B cell (primary cell): ENCODE measurements around the gene ZNF273. TPM values are rescaled to one million over a fixed set of nuclear protein-coding genes. Genes with fewer than 3 reads are reported as not detected.

Experiments used
- ATAC-seq: fragments of 200-7000 bp; cut with Tn5 transposase; one replicate; pipeline ENCODE4 v1.10.0; 2021; ENCODE audit warnings: low read depth, mild to moderate bottlenecking, moderate number of reproducible peaks, moderate library complexity
- CTCF ChIA-PET: fragments of 350-600 bp; sonication (Branson Sonifier 250); formaldehyde crosslinking; loops from one replicate; lab custom pipeline; 2021; ENCODE audit warnings: antibody characterized with exemption, inconsistent platforms; lab: Charles Lee
- POLR2A ChIA-PET: fragments of 350-600 bp; sonication (Branson Sonifier 250); formaldehyde crosslinking; loops from one replicate; lab custom pipeline; 2021; ENCODE audit warnings: antibody characterized with exemption; lab: Charles Lee
- DNase-seq: peaks from one replicate; pipeline ENCODE4 v3.0.0; 2013
- H2AFZ ChIP-seq: 2 replicates; pipeline ENCODE4 v1.6.1; 2012; ENCODE audit warnings: mild to moderate bottlenecking, low read depth, low read length; ENCODE audit not compliant: insufficient read depth, poor library complexity, severe bottlenecking
- H3K27ac ChIP-seq, 2 donors: 1 replicate in 1 of 2; 2 replicates in 1 of 2; pipeline ENCODE4 v1.5.1; 2012 to 2013; ENCODE audit warnings: low read length in 2 of 2, mild to moderate bottlenecking in 2 of 2, moderate library complexity in 1 of 2
- H3K27me3 ChIP-seq, 4 experiments: fragments of 200-600 bp in 1 of 4; sonication (generic) in 1 of 4; replicated peaks in 1 of 4; 1 replicate in 2 of 4; 2 replicates in 2 of 4; pipeline versions ENCODE4 v1.6.1 to v1.7.0; 2013 to 2016; ENCODE audit warnings: low read length in 3 of 4, mild to moderate bottlenecking in 2 of 4, mixed read lengths in 1 of 4, moderate library complexity in 1 of 4; ENCODE audit not compliant: insufficient read depth in 4 of 4, control insufficient read depth in 3 of 4; ENCODE audit errors: control extremely low read depth in 1 of 4
- H3K36me3 ChIP-seq, 2 experiments: replicated peaks in 1 of 2; 1 replicate in 1 of 2; 2 replicates in 1 of 2; pipeline versions ENCODE4 v1.6.1 to v1.7.1; 2013; ENCODE audit warnings: low read length in 1 of 2; ENCODE audit not compliant: insufficient read depth in 2 of 2, control insufficient read depth in 1 of 2; ENCODE audit errors: control extremely low read depth in 1 of 2, extremely low read depth in 1 of 2
- H3K4me1 ChIP-seq, 2 donors: fragments of 200-600 bp in 1 of 2; sonication (generic) in 1 of 2; 1 replicate in 1 of 2; 2 replicates in 1 of 2; pipeline versions ENCODE4 v1.5.1 to v1.6.1; 2013 to 2017; ENCODE audit warnings: low read length in 2 of 2; ENCODE audit not compliant: control insufficient read depth in 2 of 2, insufficient read depth in 2 of 2
- H3K4me2 ChIP-seq: replicated peaks from 2 replicates; pipeline ENCODE3; 2012; ENCODE audit warnings: mild to moderate bottlenecking, low read depth, low read length; ENCODE audit not compliant: poor library complexity, severe bottlenecking
- H3K4me3 ChIP-seq, 5 experiments: fragments of 200-600 bp in 1 of 5; sonication (generic) in 1 of 5; 1 replicate in 3 of 5; 2 replicates in 2 of 5; pipeline versions ENCODE4 v1.5.1 to v1.7.0; 2011 to 2016; ENCODE audit warnings: low read length in 4 of 5, mild to moderate bottlenecking in 4 of 5, low read depth in 2 of 5, control low read depth in 1 of 5, moderate library complexity in 1 of 5; ENCODE audit not compliant: insufficient read depth in 1 of 5; ENCODE audit errors: control extremely low read depth in 1 of 5, extremely low read depth in 1 of 5
- H3K79me2 ChIP-seq: fragments of 200-600 bp; sonication (generic); one replicate; pipeline ENCODE4 v1.6.0; 2016; ENCODE audit warnings: low read length; ENCODE audit not compliant: control insufficient read depth, insufficient read depth
- H3K9ac ChIP-seq: fragments of 200-600 bp; sonication (generic); 2 replicates; pipeline ENCODE4 v1.6.1; 2017; ENCODE audit warnings: mild to moderate bottlenecking, low read length, moderate library complexity
- H3K9me3 ChIP-seq, 3 donors: one replicate each; pipeline versions ENCODE4 v1.6.1 to v1.7.1; 2013; ENCODE audit warnings: low read length in 2 of 3; ENCODE audit not compliant: control insufficient read depth in 2 of 3, insufficient read depth in 1 of 3; ENCODE audit errors: control extremely low read depth in 1 of 3
- H4K20me1 ChIP-seq: 2 replicates; pipeline ENCODE4 v1.6.0; 2012; ENCODE audit warnings: mild to moderate bottlenecking, low read length; ENCODE audit not compliant: insufficient read depth, control insufficient read depth, poor library complexity, severe bottlenecking
- H3K27ac Mint-ChIP-seq: one replicate; pipeline ENCODE4 v1.8.0; 2021; ENCODE audit warnings: mixed read lengths
- H3K27me3 Mint-ChIP-seq: one replicate; pipeline ENCODE4 v1.8.0; 2021; ENCODE audit warnings: mixed read lengths
- H3K4me1 Mint-ChIP-seq: one replicate; pipeline ENCODE4 v1.8.0; 2021; ENCODE audit warnings: mixed read lengths
- H3K4me3 Mint-ChIP-seq: one replicate; pipeline ENCODE4 v1.8.0; 2021; ENCODE audit warnings: mixed read lengths
- H3K9me3 Mint-ChIP-seq: one replicate; pipeline ENCODE4 v1.8.0; 2022; ENCODE audit warnings: mixed read lengths; ENCODE audit not compliant: insufficient read depth
- EZH2 ChIP-seq: IDR thresholded peaks from 2 replicates; pipeline ENCODE4 v1.6.1; 2012; ENCODE audit warnings: borderline replicate concordance, low read depth, mild to moderate bottlenecking, moderate library complexity, low read length; ENCODE audit not compliant: insufficient read depth, poor library complexity, severe bottlenecking
- WGBS: methylation state at CpG from one replicate; pipeline ENCODE4 v1.1.5; 2013; ENCODE audit warnings: missing lambda C conversion rate; ENCODE audit not compliant: insufficient coverage; 5-methylcytosine and 5-hydroxymethylcytosine counted together
- intact Hi-C: fragments of 100-400 bp; cut with micrococcal nuclease; formaldehyde crosslinking; loops from one replicate; pipeline ENCODE4 v1.10.0; 2022
- polyA plus RNA-seq: library from polyadenylated mRNA; depleted of rRNA; stranded (reverse); fragments of >200 nt; gene quantifications from 2 replicates; pipeline ENCODE4 v1.2.3, GENCODE V29; 2012
- total RNA-seq, 2 donors: library from RNA; stranded (reverse); fragments of 120-200 nt in 1 of 2; gene quantifications; 1 replicate in 1 of 2; 2 replicates in 1 of 2; pipeline versions ENCODE4 v1.2.3 to v1.2.4, GENCODE V29; 2013 to 2022
- TF ChIP-seq, protein P1 (sequence below): fragments of 200-600 bp; IDR thresholded peaks from one replicate; pipeline ENCODE4 v1.8.0; 2022; ENCODE audit warnings: antibody characterized with exemption, mild to moderate bottlenecking

The ZNF273 gene
- total and polyA plus RNA-seq, 2 donors (not counting 1 experiment from before 2014, with no cell fraction given), result 3.8 to 12.7 TPM

DNA sequence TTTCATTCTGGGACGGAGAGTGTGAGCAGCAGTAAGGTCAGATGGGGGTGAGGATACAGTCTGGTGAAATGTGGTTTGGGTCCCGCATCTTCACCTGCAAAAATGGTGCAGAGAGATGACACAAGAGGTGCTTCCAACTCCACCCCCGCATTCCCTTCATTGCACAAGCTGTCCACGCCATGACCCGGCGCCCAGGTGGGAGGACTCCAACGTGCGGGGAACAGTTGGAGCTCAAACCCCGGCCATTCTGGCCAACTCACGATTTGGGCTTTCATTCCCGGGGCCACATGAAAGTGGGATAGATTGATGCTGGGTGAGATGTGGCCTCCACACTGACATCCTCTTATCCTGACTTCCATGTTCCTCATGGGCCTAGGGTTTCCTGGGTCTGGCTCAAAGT is 34.6 kb upstream of the ZNF273 start:
- no peak overlapping the region for H3K27ac Mint-ChIP-seq
- Histone ChIP-seq H3K4me2 (no peak overlapping the region), H3K36me3 (no peaks in the 10 kb centered on the region), H3K27ac (no peak overlapping the region), H3K4me1 (no peaks in the 10 kb centered on the region), H4K20me1 (no peaks in the 10 kb centered on the region), H3K9ac (no peak overlapping the region), H2AFZ (no peak overlapping the region), H3K9me3 (peaks cover 0 to 44% (median 0%) of the 10 kb centered on the region in 3 donors), H3K4me3 (no peak overlapping the region), H3K79me2 (no peaks in the 10 kb centered on the region), H3K27me3 (no peaks in the 10 kb centered on the region)
- no peaks in the 10 kb centered on the region for H3K9me3 Mint-ChIP-seq
- no peaks in the 10 kb centered on the region for H3K27me3 Mint-ChIP-seq
- ATAC-seq (no peak), DNase-seq (no peak)
- POLR2A ChIA-PET, result no interaction called here
- intact Hi-C loops, result no loop called here
- H3K4me1 Mint-ChIP-seq, result no peaks in the 10 kb centered on the region
- CTCF ChIA-PET, result no interaction called here
- TF ChIP-seq, protein P1, sequence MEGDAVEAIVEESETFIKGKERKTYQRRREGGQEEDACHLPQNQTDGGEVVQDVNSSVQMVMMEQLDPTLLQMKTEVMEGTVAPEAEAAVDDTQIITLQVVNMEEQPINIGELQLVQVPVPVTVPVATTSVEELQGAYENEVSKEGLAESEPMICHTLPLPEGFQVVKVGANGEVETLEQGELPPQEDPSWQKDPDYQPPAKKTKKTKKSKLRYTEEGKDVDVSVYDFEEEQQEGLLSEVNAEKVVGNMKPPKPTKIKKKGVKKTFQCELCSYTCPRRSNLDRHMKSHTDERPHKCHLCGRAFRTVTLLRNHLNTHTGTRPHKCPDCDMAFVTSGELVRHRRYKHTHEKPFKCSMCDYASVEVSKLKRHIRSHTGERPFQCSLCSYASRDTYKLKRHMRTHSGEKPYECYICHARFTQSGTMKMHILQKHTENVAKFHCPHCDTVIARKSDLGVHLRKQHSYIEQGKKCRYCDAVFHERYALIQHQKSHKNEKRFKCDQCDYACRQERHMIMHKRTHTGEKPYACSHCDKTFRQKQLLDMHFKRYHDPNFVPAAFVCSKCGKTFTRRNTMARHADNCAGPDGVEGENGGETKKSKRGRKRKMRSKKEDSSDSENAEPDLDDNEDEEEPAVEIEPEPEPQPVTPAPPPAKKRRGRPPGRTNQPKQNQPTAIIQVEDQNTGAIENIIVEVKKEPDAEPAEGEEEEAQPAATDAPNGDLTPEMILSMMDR, result no peak
- TF ChIP-seq EZH2, result no peak
- H3K4me3 Mint-ChIP-seq, result no peak overlapping the region
- WGBS, result 95% methylated on average over 7 of the region's 11 CpGs

DNA sequence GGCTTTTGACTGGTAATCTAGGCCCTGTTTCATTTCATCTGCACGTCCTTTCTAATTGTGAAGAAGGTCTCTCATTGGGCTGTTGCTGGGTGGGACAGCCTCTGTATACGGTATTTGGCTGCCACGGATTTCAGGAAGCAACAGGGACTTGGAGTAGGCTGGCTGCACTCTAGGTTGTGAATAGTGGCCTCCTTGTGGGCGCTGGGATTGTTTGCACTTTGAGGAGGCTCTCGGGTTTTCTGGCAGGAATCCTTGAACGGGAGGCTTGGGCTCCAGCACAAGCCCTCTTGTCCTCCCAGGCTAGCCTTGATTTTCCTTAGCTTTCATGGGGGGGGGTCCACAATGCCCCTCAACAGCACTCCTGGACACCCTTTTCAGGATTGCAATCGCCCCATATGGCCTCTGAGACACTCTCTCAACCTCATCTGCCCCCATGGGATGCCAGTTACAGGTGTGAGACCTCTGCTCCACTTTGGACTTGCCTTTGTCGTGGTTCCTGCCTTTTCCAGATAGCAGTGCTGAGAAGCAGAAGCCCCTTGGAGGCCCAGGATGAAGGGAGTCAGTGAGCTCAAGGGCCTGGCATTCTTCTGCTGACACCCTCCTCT is 33.9 kb upstream of the ZNF273 start:
- no peaks in the 10 kb centered on the region for H3K27me3 ChIP-seq
- no peak overlapping the region for H3K4me3 ChIP-seq
- no peak overlapping the region for H3K27ac Mint-ChIP-seq
- H3K4me3 Mint-ChIP-seq, result no peak overlapping the region
- no peaks in the 10 kb centered on the region for H3K79me2 ChIP-seq
- H3K4me1 ChIP-seq, result no peaks in the 10 kb centered on the region
- no peaks in the 10 kb centered on the region for H4K20me1 ChIP-seq
- WGBS, result 79% methylated on average over 8 of the region's 8 CpGs
- DNase-seq (no peak), ATAC-seq (no peak)
- H3K4me2 ChIP-seq, result no peak overlapping the region
- ChIA-PET CTCF (no interaction called here), POLR2A (no interaction called here)
- no peaks in the 10 kb centered on the region for H3K27me3 Mint-ChIP-seq
- no peak overlapping the region for H3K9ac ChIP-seq
- TF ChIP-seq, protein P1, result no peak
- no peak for TF ChIP-seq EZH2
- intact Hi-C loops, result no loop called here
- no peaks in the 10 kb centered on the region for H3K4me1 Mint-ChIP-seq
- no peak overlapping the region for H2AFZ ChIP-seq
- no peaks in the 10 kb centered on the region for H3K9me3 Mint-ChIP-seq
- no peak overlapping the region for H3K27ac ChIP-seq
- H3K36me3 ChIP-seq, result no peaks in the 10 kb centered on the region
- H3K9me3 ChIP-seq, result peaks cover 0 to 39% (median 0%) of the 10 kb centered on the region in 3 donors
